IMR-90 (cell line): Measurements from ENCODE around the gene LSM12. TPM values are rescaled to one million over a fixed set of nuclear protein-coding genes. Genes with fewer than 3 reads are reported as not detected.

Experiments
- ATAC-seq: fragments of 200-7000 bp; cut with Tn5 transposase; 2 replicates; pipeline ENCODE4 v1.9.1; 2020; ENCODE audit warnings: low read depth, mild to moderate bottlenecking, moderate library complexity
- BruUV-seq: library from RNA; stranded (reverse); fragments of 400-500 nt; replicated peaks from 2 replicates; lab custom pipeline; 2021; lab: Mats Ljungman, UMichigan
- CTCF ChIA-PET: fragments of 300-600 bp; formaldehyde crosslinking; extraction: SDS; loops from one replicate; lab custom pipeline; 2021; ENCODE audit warnings: antibody characterized with exemption; lab: Yijun Ruan, JAX
- POLR2A ChIA-PET: fragments of 300-600 bp; sonication (Branson Sonifier 250); formaldehyde crosslinking; loops from one replicate; lab custom pipeline; 2022; ENCODE audit warnings: antibody characterized with exemption; ENCODE audit not compliant: unreplicated experiment; lab: Charles Lee
- DNase-seq: peaks from one replicate; pipeline ENCODE4 v3.0.0; 2013
- H2AFZ ChIP-seq: replicated peaks from 2 replicates; pipeline ENCODE3; 2013; ENCODE audit warnings: low read length, mild to moderate bottlenecking; ENCODE audit not compliant: poor library complexity
- H2AK5ac ChIP-seq: 2 replicates; pipeline ENCODE4 v1.6.1; 2013; ENCODE audit warnings: low read depth, low read length, inconsistent platforms
- H2AK9ac ChIP-seq: replicated peaks from 2 replicates; pipeline ENCODE3; 2013; ENCODE audit warnings: mild to moderate bottlenecking, low read depth, low read length, moderate library complexity; ENCODE audit not compliant: poor library complexity
- H2BK120ac ChIP-seq: 2 replicates; pipeline ENCODE4 v1.6.1; 2013; ENCODE audit warnings: low read depth, low read length, inconsistent platforms
- H2BK15ac ChIP-seq: 3 replicates; pipeline ENCODE4 v1.6.1; 2013; ENCODE audit warnings: low read depth, low read length, inconsistent platforms
- H2BK20ac ChIP-seq: 2 replicates; pipeline ENCODE4 v1.6.1; 2013; ENCODE audit warnings: low read depth, mild to moderate bottlenecking, inconsistent platforms, low read length, moderate library complexity
- H2BK5ac ChIP-seq: 2 replicates; pipeline ENCODE4 v1.6.1; 2013; ENCODE audit warnings: mild to moderate bottlenecking, low read depth, low read length, inconsistent platforms; ENCODE audit not compliant: poor library complexity, severe bottlenecking
- H3K14ac ChIP-seq: replicated peaks from 2 replicates; pipeline ENCODE4 v1.6.1; 2013; ENCODE audit warnings: low read depth, low read length, inconsistent platforms
- H3K18ac ChIP-seq: 2 replicates; pipeline ENCODE4 v1.6.1; 2013; ENCODE audit warnings: low read depth, low read length, control low read depth
- H3K23ac ChIP-seq: 2 replicates; pipeline ENCODE4 v1.6.1; 2013; ENCODE audit warnings: low read depth, low read length, inconsistent platforms
- H3K27ac ChIP-seq: 2 replicates; pipeline ENCODE4 v1.5.1; 2013; ENCODE audit warnings: mild to moderate bottlenecking, control low read depth, low read length; ENCODE audit not compliant: insufficient read depth
- H3K27me3 ChIP-seq: 2 replicates; pipeline ENCODE4 v1.6.1; 2013; ENCODE audit warnings: low read length; ENCODE audit not compliant: control insufficient read depth, insufficient read depth
- H3K36me3 ChIP-seq: 2 replicates; pipeline ENCODE4 v1.6.1; 2013; ENCODE audit warnings: low read length, mixed read lengths; ENCODE audit not compliant: control insufficient read depth, insufficient read depth
- H3K4ac ChIP-seq: 2 replicates; pipeline ENCODE4 v1.6.1; 2013; ENCODE audit warnings: low read depth, low read length, inconsistent platforms
- H3K4me1 ChIP-seq: 2 replicates; pipeline ENCODE4 v1.6.1; 2013; ENCODE audit warnings: low read length, mixed read lengths; ENCODE audit not compliant: control insufficient read depth, insufficient read depth
- H3K4me2 ChIP-seq: 2 replicates; pipeline ENCODE4 v1.6.1; 2013; ENCODE audit warnings: low read depth, mild to moderate bottlenecking, control low read depth, low read length, moderate library complexity
- H3K4me3 ChIP-seq: 2 replicates; pipeline ENCODE4 v1.5.1; 2013; ENCODE audit warnings: low read depth, mild to moderate bottlenecking, control low read depth, low read length, moderate library complexity; ENCODE audit not compliant: insufficient read depth
- H3K56ac ChIP-seq: 2 replicates; pipeline ENCODE4 v1.6.1; 2013; ENCODE audit warnings: low read length, inconsistent platforms; ENCODE audit not compliant: insufficient read depth; ENCODE audit errors: extremely low read depth
- H3K79me1 ChIP-seq, 2 experiments: 2 replicates each; pipeline ENCODE4 v1.6.1; 2013; ENCODE audit warnings: low read length in 2 of 2, inconsistent platforms in 1 of 2, low read depth in 1 of 2
- H3K9ac ChIP-seq: 2 replicates; pipeline ENCODE4 v1.6.1; 2013; ENCODE audit warnings: low read depth, low read length, control low read depth
- H3K9me1 ChIP-seq: 2 replicates; pipeline ENCODE4 v1.6.1; 2013; ENCODE audit warnings: low read length, inconsistent platforms; ENCODE audit not compliant: insufficient read depth
- H3K9me3 ChIP-seq: 2 replicates; pipeline ENCODE4 v1.6.1; 2013; ENCODE audit warnings: low read length; ENCODE audit not compliant: control insufficient read depth, insufficient read depth
- H4K20me1 ChIP-seq: 2 replicates; pipeline ENCODE4 v1.6.1; 2013; ENCODE audit warnings: low read length, inconsistent platforms; ENCODE audit not compliant: insufficient read depth
- H4K5ac ChIP-seq: 2 replicates; pipeline ENCODE4 v1.6.1; 2013; ENCODE audit warnings: mild to moderate bottlenecking, low read depth, low read length, control low read depth
- H4K8ac ChIP-seq, 2 experiments: 2 replicates each; pipeline ENCODE4 v1.6.1; 2013; ENCODE audit warnings: low read depth in 2 of 2, low read length in 2 of 2, control low read depth in 1 of 2, inconsistent platforms in 1 of 2
- H4K91ac ChIP-seq: 2 replicates; pipeline ENCODE4 v1.6.1; 2013; ENCODE audit warnings: low read depth, low read length, inconsistent platforms; ENCODE audit not compliant: insufficient read depth
- RFX5 ChIP-seq: IDR thresholded peaks from 2 replicates; pipeline ENCODE4 v1.8.0; 2012; ENCODE audit warnings: low read depth, mild to moderate bottlenecking, low read length, moderate library complexity
- WGBS, 2 experiments: methylation state at CpG; one replicate each; pipeline versions ENCODE4 v1.1.5 to v1.1.7; 2013; ENCODE audit warnings: missing lambda C conversion rate in 2 of 2; ENCODE audit not compliant: insufficient read length in 1 of 2; ENCODE audit errors: extremely low coverage in 2 of 2; 5-methylcytosine and 5-hydroxymethylcytosine counted together
- dilution Hi-C: fragments of 300-500 bp; cut with HindIII; formaldehyde crosslinking; loops from one replicate; pipeline ENCODE4 v1.14.3; 2018; ENCODE audit warnings: low sequenced_read_pairs; ENCODE audit not compliant: unreplicated experiment
- in situ Hi-C: fragments of 300-500 bp; cut with MboI; formaldehyde crosslinking; loops from 3 replicates; pipeline ENCODE4 v1.14.3; 2019; ENCODE audit warnings: low sequenced_read_pairs, inconsistent platforms, mixed read lengths
- intact Hi-C: fragments of 100-400 bp; cut with micrococcal nuclease; formaldehyde crosslinking; loops from 2 replicates; pipeline ENCODE4 v1.10.0; 2022
- polyA plus RNA-seq, 3 experiments: library from polyadenylated mRNA; depleted of rRNA; stranded (reverse); fragments of >200 nt; gene quantifications; 2 replicates each; pipeline ENCODE4 v1.2.3, GENCODE V29; 2012; ENCODE audit warnings: low replicate concordance in 1 of 3
- total RNA-seq: library from RNA; depleted of rRNA; stranded (reverse); fragments of >200 nt; gene quantifications from 2 replicates; pipeline ENCODE4 v1.2.3, GENCODE V29; 2012
- TF ChIP-seq, protein P1 (sequence below): conservative IDR thresholded peaks from 2 replicates; pipeline ENCODE4 v1.5.1; 2012; ENCODE audit warnings: mild to moderate bottlenecking, low read depth, low read length, improper control_type of control experiment
- TF ChIP-seq, protein P2 (sequence below): fragments of 150-350 bp; IDR thresholded peaks from 2 replicates; pipeline ENCODE4 v1.6.1; 2017; ENCODE audit warnings: mild to moderate bottlenecking, antibody characterized with exemption, low read length, low read depth

LSM12 gene
- total and polyA plus RNA-seq, 2 of the 4 experiments (the other 2 are of a cell fraction) = 38.0 to 41.0 TPM

DNA sequence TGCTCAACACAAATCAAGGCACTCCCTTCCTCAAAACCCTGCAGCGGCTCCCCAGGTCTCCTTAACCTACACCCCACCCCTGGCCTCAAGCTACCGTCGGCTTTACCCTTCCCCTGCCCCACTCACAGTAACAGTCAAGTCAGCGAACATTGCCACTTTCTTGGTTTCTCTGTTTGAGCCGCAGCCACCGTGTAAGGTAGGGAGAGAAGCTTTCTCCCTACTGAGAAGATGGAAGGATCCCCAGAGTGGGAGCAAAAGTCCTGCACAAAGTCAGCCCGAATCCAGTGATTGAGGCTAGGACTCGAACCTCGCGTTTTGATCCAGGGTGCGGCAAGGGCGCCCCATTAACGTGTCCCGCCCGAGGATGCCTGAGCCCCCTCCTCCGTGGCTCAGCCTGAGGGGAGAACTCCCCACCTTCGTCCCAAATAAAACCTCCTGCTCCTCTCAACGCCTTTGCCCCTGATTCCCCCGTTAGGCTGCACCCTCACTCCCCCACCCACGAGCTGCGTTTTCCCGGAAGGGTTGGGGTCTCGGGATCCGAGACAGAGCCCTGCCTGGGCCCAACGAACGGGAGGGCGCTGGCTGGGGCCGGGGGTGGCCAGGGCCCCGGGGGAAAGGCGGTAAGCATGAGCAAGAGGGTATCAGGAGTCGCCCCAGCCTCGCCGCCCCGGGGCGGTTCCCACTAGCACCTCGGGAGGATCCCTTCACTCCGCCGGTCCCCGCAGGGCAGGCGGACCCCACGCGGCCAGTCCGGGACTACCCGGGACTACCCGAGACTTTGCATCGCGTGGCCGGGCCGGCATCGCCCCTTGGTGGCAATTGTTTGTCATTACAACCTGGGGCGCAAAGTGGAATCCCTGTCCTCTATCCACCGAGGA, 72.0 kb downstream of the LSM12 start (continued):
- TF ChIP-seq, protein P1, sequence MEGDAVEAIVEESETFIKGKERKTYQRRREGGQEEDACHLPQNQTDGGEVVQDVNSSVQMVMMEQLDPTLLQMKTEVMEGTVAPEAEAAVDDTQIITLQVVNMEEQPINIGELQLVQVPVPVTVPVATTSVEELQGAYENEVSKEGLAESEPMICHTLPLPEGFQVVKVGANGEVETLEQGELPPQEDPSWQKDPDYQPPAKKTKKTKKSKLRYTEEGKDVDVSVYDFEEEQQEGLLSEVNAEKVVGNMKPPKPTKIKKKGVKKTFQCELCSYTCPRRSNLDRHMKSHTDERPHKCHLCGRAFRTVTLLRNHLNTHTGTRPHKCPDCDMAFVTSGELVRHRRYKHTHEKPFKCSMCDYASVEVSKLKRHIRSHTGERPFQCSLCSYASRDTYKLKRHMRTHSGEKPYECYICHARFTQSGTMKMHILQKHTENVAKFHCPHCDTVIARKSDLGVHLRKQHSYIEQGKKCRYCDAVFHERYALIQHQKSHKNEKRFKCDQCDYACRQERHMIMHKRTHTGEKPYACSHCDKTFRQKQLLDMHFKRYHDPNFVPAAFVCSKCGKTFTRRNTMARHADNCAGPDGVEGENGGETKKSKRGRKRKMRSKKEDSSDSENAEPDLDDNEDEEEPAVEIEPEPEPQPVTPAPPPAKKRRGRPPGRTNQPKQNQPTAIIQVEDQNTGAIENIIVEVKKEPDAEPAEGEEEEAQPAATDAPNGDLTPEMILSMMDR = peak; percentile 96
- no peak for TF ChIP-seq RFX5

DNA sequence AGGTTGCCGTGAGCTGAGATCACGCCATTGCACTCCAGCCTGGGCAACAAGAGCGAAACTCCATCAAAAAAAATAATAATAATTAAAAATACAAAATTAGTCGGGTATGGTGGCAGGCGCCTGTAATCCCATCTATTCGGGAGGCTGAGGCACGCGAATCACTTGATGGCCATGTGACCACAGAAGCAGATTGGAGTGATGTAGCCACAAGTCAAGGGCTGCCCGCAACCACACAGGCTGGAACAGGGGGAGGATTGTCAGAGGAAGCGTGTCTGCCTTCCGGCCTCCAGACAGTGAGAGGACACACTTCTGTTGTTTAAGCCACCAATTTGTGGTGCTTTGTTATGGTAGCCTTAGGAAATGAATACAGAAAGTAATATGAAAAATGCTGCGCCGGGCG, 73.8 kb downstream of the LSM12 start:
- no peaks in the 10 kb centered on the region for H3K4me1 ChIP-seq
- H3K9me3 ChIP-seq = no peaks in the 10 kb centered on the region
- CTCF ChIA-PET = interaction anchor here (0.7 to 2.4 kb wide), 2 partner anchors 49 to 99 kb away, joined by 3 to 11 read pairs; no protein-coding TSS in a partner anchor
- no peak overlapping the region for H2BK15ac ChIP-seq
- H3K14ac ChIP-seq = no peak overlapping the region
- TF ChIP-seq, protein P2, sequence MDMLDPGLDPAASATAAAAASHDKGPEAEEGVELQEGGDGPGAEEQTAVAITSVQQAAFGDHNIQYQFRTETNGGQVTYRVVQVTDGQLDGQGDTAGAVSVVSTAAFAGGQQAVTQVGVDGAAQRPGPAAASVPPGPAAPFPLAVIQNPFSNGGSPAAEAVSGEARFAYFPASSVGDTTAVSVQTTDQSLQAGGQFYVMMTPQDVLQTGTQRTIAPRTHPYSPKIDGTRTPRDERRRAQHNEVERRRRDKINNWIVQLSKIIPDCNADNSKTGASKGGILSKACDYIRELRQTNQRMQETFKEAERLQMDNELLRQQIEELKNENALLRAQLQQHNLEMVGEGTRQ = no peak
- H4K5ac ChIP-seq = no peak overlapping the region
- BruUV-seq = no TSS peak
- no peak overlapping the region for H4K8ac ChIP-seq
- no peak overlapping the region for H2BK20ac ChIP-seq
- no peak overlapping the region for H3K56ac ChIP-seq
- H3K4me2 ChIP-seq = no peak overlapping the region
- no peaks in the 10 kb centered on the region for H4K20me1 ChIP-seq
- ATAC-seq = no peak
- POLR2A ChIA-PET = no interaction called here
- no peak overlapping the region for H2BK5ac ChIP-seq
- H3K9ac ChIP-seq = no peak overlapping the region
- no peak overlapping the region for H2AK9ac ChIP-seq
- no peak overlapping the region for H3K4me3 ChIP-seq
- 91% methylated on average over 5 of the region's 14 CpGs; no CpG with 5 or more reads in 1 of the 2 experiments for WGBS, 2 experiments
- H3K36me3 ChIP-seq = no peaks in the 10 kb centered on the region
- H2BK120ac ChIP-seq = no peak overlapping the region
- intact Hi-C loops = no loop called here
- in situ Hi-C loops = no loop called here
- no peaks in the 10 kb centered on the region for H3K79me1 ChIP-seq
- H3K18ac ChIP-seq = no peak overlapping the region
- H4K91ac ChIP-seq = no peak overlapping the region
- H3K4ac ChIP-seq = no peak overlapping the region
- no peak overlapping the region for H3K23ac ChIP-seq
- H2AK5ac ChIP-seq = no peak overlapping the region
- H3K9me1 ChIP-seq = no peaks in the 10 kb centered on the region
- no peak overlapping the region for H3K27ac ChIP-seq
- no peak for DNase-seq
- peaks cover 26% of the 10 kb centered on the region for H3K27me3 ChIP-seq
- dilution Hi-C loops = no loop called here
- no peak overlapping the region for H2AFZ ChIP-seq
